Uterus (tissue), 4 donors: ENCODE results near the gene RASSF7. TPM values are rescaled to one million over a fixed set of nuclear protein-coding genes. Genes with fewer than 3 reads are reported as not detected.

Experiments used
- DNase-seq, 2 donors: peaks; one replicate each; pipeline ENCODE4 v3.0.0-alpha.2; 2019 to 2020
- H3K27ac ChIP-seq, 2 donors: fragments of 200-600 bp; sonication (generic); 1 replicate in 1 of 2; 2 replicates in 1 of 2; pipeline ENCODE4 v1.5.1; 2016 to 2018
- H3K27me3 ChIP-seq, 2 donors: fragments of 200-600 bp; sonication (generic); one replicate each; pipeline ENCODE4 v1.5.1; 2018 to 2019; ENCODE audit warnings: control low read depth in 1 of 2
- H3K36me3 ChIP-seq, 2 donors: fragments of 200-600 bp; sonication (generic); one replicate each; pipeline ENCODE4 v1.5.1; 2019; ENCODE audit warnings: control low read depth in 1 of 2
- H3K4me1 ChIP-seq, 2 donors: fragments of 200-600 bp; sonication (generic); one replicate each; pipeline ENCODE4 v1.5.1; 2018 to 2019; ENCODE audit warnings: control low read depth in 1 of 2
- H3K4me3 ChIP-seq, 2 donors: fragments of 200-600 bp; sonication (generic); 1 replicate in 1 of 2; 2 replicates in 1 of 2; pipeline ENCODE4 v1.5.1; 2018 to 2019; ENCODE audit warnings: mild to moderate bottlenecking in 1 of 2
- H3K9me3 ChIP-seq, 2 donors: fragments of 200-600 bp; sonication (generic); one replicate each; pipeline ENCODE4 v1.5.1; 2019; ENCODE audit warnings: control low read depth in 1 of 2
- POLR2A ChIP-seq, 2 donors: fragments of 450-650 bp; IDR thresholded peaks; one replicate each; pipeline ENCODE4 v1.6.1; 2016; ENCODE audit warnings: antibody characterized with exemption in 2 of 2, mild to moderate bottlenecking in 1 of 2, moderate library complexity in 1 of 2
- intact Hi-C: fragments of 100-400 bp; cut with DNase I; formaldehyde crosslinking; loops from one replicate; pipeline ENCODE4 v1.15.1; 2023; ENCODE audit warnings: low total_unique reads
- total RNA-seq, 4 donors: library from RNA; depleted of rRNA in 3 of 4; stranded (reverse); fragments of >200 nt in 3 of 4; gene quantifications; one replicate each; pipeline versions ENCODE4 v1.1.0 to v1.2.4, GENCODE V29; 2014 to 2023
- TF ChIP-seq, protein P1 (sequence below), 4 experiments: fragments of 200-600 bp in 2 of 4; fragments of 450-650 bp in 2 of 4; sonication (generic) in 2 of 4; IDR thresholded peaks; one replicate each; pipeline ENCODE4 v1.5.1; 2016 to 2019; ENCODE audit warnings: antibody characterized with exemption in 4 of 4, mild to moderate bottlenecking in 2 of 4, moderate library complexity in 1 of 4
- donor health status: DM: yes; HTN: yes; CAD: no.

The RASSF7 gene
- total RNA-seq, 4 donors from 2014 or later, result 0.59 to 13.1 (median 8.0) TPM

DNA sequence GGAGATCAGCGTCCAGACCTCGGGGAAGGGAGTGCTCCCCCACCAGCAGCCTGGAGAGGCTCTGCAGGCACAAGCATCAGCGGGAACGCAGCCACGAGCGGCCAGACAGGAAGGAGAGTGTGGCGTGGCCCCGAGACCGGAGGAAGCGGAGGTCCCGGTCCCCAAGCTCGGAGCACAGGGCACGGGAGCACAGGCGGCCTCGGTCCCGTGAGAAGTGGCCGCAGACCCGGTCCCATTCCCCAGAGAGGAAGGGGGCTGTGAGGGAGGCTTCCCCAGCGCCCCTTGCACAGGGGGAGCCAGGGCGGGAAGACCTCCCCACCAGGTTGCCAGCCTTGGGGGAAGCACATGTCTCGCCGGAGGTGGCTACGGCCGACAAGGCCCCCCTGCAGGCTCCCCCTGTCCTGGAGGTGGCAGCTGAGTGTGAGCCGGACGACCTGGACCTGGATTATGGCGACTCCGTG, 48.1 kb downstream of the RASSF7 start:
- intact Hi-C loops, result no loop called here
- no peak overlapping the region for H3K4me3 ChIP-seq
- peaks cover 0 to 4% of the 10 kb centered on the region in 2 donors for H3K4me1 ChIP-seq
- H3K9me3 ChIP-seq, result no peaks in the 10 kb centered on the region
- H3K36me3 ChIP-seq, result no peaks in the 10 kb centered on the region
- no peak for DNase-seq
- no peaks in the 10 kb centered on the region for H3K27me3 ChIP-seq
- no peak overlapping the region for H3K27ac ChIP-seq
- TF ChIP-seq, protein P1, sequence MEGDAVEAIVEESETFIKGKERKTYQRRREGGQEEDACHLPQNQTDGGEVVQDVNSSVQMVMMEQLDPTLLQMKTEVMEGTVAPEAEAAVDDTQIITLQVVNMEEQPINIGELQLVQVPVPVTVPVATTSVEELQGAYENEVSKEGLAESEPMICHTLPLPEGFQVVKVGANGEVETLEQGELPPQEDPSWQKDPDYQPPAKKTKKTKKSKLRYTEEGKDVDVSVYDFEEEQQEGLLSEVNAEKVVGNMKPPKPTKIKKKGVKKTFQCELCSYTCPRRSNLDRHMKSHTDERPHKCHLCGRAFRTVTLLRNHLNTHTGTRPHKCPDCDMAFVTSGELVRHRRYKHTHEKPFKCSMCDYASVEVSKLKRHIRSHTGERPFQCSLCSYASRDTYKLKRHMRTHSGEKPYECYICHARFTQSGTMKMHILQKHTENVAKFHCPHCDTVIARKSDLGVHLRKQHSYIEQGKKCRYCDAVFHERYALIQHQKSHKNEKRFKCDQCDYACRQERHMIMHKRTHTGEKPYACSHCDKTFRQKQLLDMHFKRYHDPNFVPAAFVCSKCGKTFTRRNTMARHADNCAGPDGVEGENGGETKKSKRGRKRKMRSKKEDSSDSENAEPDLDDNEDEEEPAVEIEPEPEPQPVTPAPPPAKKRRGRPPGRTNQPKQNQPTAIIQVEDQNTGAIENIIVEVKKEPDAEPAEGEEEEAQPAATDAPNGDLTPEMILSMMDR (IDR thresholded peaks at IDR 0.05), result no peak
- no peak for TF ChIP-seq POLR2A (IDR thresholded peaks at IDR 0.05)

DNA sequence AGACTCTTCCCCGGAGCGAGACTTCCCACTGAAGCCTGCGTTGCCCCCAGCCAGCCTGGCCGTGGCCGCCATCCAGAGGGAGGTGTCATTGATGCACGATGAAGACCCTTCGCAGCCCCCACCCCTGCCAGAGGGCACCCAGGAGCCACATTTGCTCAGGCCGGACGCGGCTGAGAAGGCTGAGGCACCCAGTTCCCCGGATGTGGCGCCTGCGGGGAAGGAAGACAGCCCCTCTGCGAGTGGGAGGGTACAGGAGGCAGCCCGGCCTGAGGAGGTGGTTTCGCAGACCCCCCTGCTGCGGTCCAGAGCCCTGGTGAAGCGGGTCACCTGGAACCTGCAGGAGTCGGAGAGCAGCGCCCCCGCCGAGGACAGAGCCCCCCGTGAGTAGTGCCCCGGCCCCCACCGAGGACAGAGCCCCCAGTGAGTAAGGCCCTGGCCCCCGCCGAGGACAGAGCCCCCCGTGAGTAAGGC, 48.6 kb downstream of the RASSF7 start:
- Histone ChIP-seq H3K9me3 (no peaks in the 10 kb centered on the region), H3K4me3 (no peak overlapping the region), H3K4me1 (peaks cover 0 to 4% of the 10 kb centered on the region in 2 donors), H3K27me3 (no peaks in the 10 kb centered on the region), H3K36me3 (no peaks in the 10 kb centered on the region), H3K27ac (no peak overlapping the region)
- DNase-seq, result no peak
- intact Hi-C loops, result no loop called here
- TF ChIP-seq POLR2A (IDR thresholded peaks at IDR 0.05), result no peak
- TF ChIP-seq, protein P1 (IDR thresholded peaks at IDR 0.05), result no peak

DNA sequence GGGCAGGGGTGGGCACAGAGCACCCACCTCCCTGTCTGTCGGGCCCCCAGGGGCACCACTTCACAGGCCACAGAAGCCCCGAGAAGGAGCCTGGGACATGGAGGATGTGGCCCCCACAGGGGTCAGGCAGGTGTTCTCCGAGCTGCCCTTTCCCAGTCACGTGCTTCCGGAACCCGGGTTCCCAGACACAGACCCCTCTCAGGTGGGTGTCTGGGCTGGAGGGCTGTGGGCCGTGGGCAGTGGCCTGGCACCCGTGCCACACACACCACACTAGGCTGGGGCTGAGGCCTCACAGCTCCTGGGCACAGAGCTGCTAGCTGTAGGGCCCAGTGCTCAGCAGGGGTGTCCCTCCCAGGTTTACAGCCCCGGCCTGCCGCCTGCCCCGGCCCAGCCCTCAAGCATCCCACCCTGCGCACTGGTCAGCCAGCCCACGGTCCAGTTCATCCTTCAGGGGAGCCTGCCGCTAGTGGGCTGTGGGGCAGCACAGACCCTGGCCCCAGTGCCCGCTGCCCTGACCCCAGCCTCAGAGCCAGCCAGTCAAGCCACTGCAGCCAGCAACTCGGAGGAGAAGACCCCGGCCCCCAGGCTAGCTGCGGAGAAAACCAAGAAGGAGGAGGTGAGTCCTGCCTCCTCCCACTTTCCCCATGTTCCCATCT, 49.5 kb downstream of the RASSF7 start:
- Histone ChIP-seq H3K27me3 (no peaks in the 10 kb centered on the region), H3K4me3 (no peak overlapping the region), H3K36me3 (no peaks in the 10 kb centered on the region), H3K9me3 (no peaks in the 10 kb centered on the region), H3K27ac (no peak overlapping the region), H3K4me1 (peaks cover 0 to 4% of the 10 kb centered on the region in 2 donors)
- no peak for DNase-seq
- intact Hi-C loops, result no loop called here
- no peak for TF ChIP-seq POLR2A (IDR thresholded peaks at IDR 0.05)
- TF ChIP-seq, protein P1 (IDR thresholded peaks at IDR 0.05), result no peak

DNA sequence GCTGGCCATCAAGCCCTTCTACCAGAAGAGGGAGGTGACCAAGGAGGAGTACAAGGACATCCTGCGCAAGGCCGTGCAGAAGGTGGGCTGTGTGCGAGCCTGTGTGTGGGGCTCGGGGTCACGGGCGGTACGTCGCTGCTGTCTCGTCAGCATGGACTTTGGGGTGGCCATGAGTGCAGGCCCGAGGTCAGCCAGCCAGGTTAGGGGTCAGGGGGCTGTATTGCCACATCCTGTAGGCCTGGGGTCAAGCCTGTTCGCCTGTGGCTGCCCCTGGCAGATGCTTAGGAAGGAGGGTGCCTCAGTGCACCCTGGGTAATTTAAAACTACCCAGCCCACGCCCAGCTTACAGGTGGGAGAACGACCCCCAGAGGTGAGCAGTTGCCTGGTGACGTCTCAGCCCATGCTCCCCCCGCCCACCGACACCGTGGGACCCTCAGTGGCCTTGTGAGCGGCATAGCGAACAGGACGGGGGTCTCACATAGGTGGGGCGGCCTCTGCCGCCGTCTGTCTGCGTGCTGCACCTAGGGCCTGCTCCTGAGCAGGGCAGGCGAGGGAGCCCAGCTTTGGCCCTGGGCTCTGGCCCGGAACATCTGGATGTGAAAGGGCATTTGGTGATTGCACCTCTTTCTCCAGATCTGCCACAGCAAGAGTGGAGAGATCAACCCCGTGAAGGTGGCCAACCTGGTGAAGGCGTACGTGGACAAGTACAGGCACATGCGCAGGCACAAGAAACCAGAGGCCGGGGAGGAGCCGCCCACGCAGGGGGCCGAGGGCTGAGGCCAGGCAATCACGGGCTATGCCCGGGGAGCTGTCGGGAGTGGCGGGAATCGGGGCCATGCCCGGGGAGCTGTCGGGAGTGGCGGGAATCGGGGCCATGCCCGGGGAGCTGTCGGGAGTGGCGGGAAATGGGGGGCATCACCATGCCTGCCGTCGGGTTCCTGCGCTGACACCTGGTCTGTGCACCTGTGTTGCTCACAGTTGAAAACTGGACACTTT, 50.5 kb downstream of the RASSF7 start:
- TF ChIP-seq, protein P1 (IDR thresholded peaks at IDR 0.05), result no peak
- TF ChIP-seq POLR2A (IDR thresholded peaks at IDR 0.05), result no peak
- DNase-seq, result no peak

More for the DNA sequence above, 50.5 kb downstream of the RASSF7 start:
- Histone ChIP-seq H3K4me1 (peaks cover 0 to 4% of the 10 kb centered on the region in 2 donors), H3K9me3 (no peaks in the 10 kb centered on the region), H3K27me3 (no peaks in the 10 kb centered on the region), H3K36me3 (no peaks in the 10 kb centered on the region), H3K4me3 (no peak overlapping the region), H3K27ac (no peak overlapping the region)
- intact Hi-C loops, result no loop called here
